HUES6 (cell line): ENCODE measurements around the gene SCN5A.

Source experiments
- H3K27ac ChIP-seq: 2 replicates; pipeline ENCODE4 v1.7.0; 2013; ENCODE audit warnings: low read depth, mild to moderate bottlenecking, low read length, inconsistent platforms
- H3K27me3 ChIP-seq: 2 replicates; pipeline ENCODE4 v1.6.1; 2013; ENCODE audit warnings: low read length; ENCODE audit not compliant: control insufficient read depth, insufficient read depth
- H3K36me3 ChIP-seq: 2 replicates; pipeline ENCODE4 v1.6.1; 2013; ENCODE audit warnings: low read length; ENCODE audit not compliant: control insufficient read depth, insufficient read depth
- H3K4me1 ChIP-seq: 2 replicates; pipeline ENCODE4 v1.6.1; 2013; ENCODE audit warnings: low read length; ENCODE audit not compliant: control insufficient read depth, insufficient read depth
- H3K4me3 ChIP-seq: 2 replicates; pipeline ENCODE4 v1.5.1; 2013; ENCODE audit warnings: low read depth, low read length
- H3K9ac ChIP-seq: one replicate; pipeline ENCODE4 v1.6.1; 2013; ENCODE audit warnings: mild to moderate bottlenecking, low read length
- H3K9me3 ChIP-seq: 2 replicates; pipeline ENCODE4 v1.6.1; 2013; ENCODE audit warnings: low read depth, low read length; ENCODE audit not compliant: control insufficient read depth, insufficient read depth

SCN5A gene

GRCh38 chr3:38613426-38613825, 36.1 kb downstream of the SCN5A start:
- Histone ChIP-seq H3K4me1 (peaks cover 12% of the 10 kb centered on the region; the same call in 1 of the 2 replicates), H3K9me3 (no peaks in the 10 kb centered on the region), H3K27me3 (no peaks in the 10 kb centered on the region), H3K36me3 (no peaks in the 10 kb centered on the region), H3K4me3 (no peak overlapping the region), H3K9ac (no peak overlapping the region), H3K27ac (no peak overlapping the region)

- H3K27me3 ChIP-seq = no peaks in the 10 kb centered on the region
- H3K27ac ChIP-seq = no peak overlapping the region
- H3K4me1 ChIP-seq = peaks cover 5% of the 10 kb centered on the region; the same call in 1 of the 2 replicates
- H3K9ac ChIP-seq = no peak overlapping the region
- H3K36me3 ChIP-seq = no peaks in the 10 kb centered on the region
- H3K4me3 ChIP-seq = no peak overlapping the region
- H3K9me3 ChIP-seq = no peaks in the 10 kb centered on the region
Observed at GRCh38 chr3:38611866-38612265, 37.6 kb downstream of the SCN5A start.

- no peak overlapping the region for H3K27ac ChIP-seq
- no peaks in the 10 kb centered on the region for H3K4me1 ChIP-seq
- no peak overlapping the region for H3K9ac ChIP-seq
- H3K9me3 ChIP-seq = no peaks in the 10 kb centered on the region
- H3K27me3 ChIP-seq = no peaks in the 10 kb centered on the region
- H3K4me3 ChIP-seq = no peak overlapping the region
- no peaks in the 10 kb centered on the region for H3K36me3 ChIP-seq
Observed at GRCh38 chr3:38610934-38611333, 38.6 kb downstream of the SCN5A start.

GRCh38 chr3:38610436-38610835, 39.1 kb downstream of the SCN5A start:
- H3K4me3 ChIP-seq = no peak overlapping the region
- no peak overlapping the region for H3K27ac ChIP-seq
- H3K4me1 ChIP-seq = no peaks in the 10 kb centered on the region
- no peaks in the 10 kb centered on the region for H3K9me3 ChIP-seq
- H3K36me3 ChIP-seq = no peaks in the 10 kb centered on the region
- H3K27me3 ChIP-seq = no peaks in the 10 kb centered on the region
- no peak overlapping the region for H3K9ac ChIP-seq

- no peak overlapping the region for H3K4me3 ChIP-seq
- H3K4me1 ChIP-seq = no peaks in the 10 kb centered on the region
- no peak overlapping the region for H3K9ac ChIP-seq
- H3K9me3 ChIP-seq = no peaks in the 10 kb centered on the region
- no peak overlapping the region for H3K27ac ChIP-seq
- H3K36me3 ChIP-seq = no peaks in the 10 kb centered on the region
- no peaks in the 10 kb centered on the region for H3K27me3 ChIP-seq
Observed at GRCh38 chr3:38609386-38610111, 39.9 kb downstream of the SCN5A start.

- Histone ChIP-seq H3K9me3 (no peaks in the 10 kb centered on the region), H3K9ac (no peak overlapping the region), H3K27me3 (no peaks in the 10 kb centered on the region), H3K4me3 (no peak overlapping the region), H3K36me3 (no peaks in the 10 kb centered on the region), H3K27ac (no peak overlapping the region), H3K4me1 (no peaks in the 10 kb centered on the region)
Observed at GRCh38 chr3:38608961-38609360, 40.5 kb downstream of the SCN5A start.

- no peaks in the 10 kb centered on the region for H3K27me3 ChIP-seq
- H3K4me1 ChIP-seq = no peaks in the 10 kb centered on the region
- no peak overlapping the region for H3K4me3 ChIP-seq
Observed at GRCh38 chr3:38608086-38608775, 41.3 kb downstream of the SCN5A start.

GRCh38 chr3:38606561-38606960, 42.9 kb downstream of the SCN5A start:
- Histone ChIP-seq H3K27ac (no peak overlapping the region), H3K9ac (no peak overlapping the region), H3K27me3 (no peaks in the 10 kb centered on the region), H3K4me3 (no peak overlapping the region), H3K9me3 (no peaks in the 10 kb centered on the region), H3K36me3 (no peaks in the 10 kb centered on the region; the same call in 1 of the 2 replicates), H3K4me1 (no peaks in the 10 kb centered on the region)

More at GRCh38 chr3:38608086-38608775, 41.3 kb downstream of the SCN5A start:
- Histone ChIP-seq H3K9me3 (no peaks in the 10 kb centered on the region), H3K36me3 (no peaks in the 10 kb centered on the region; the same call in 1 of the 2 replicates), H3K27ac (no peak overlapping the region), H3K9ac (no peak overlapping the region)

- Histone ChIP-seq H3K27ac (no peak overlapping the region), H3K4me3 (no peak overlapping the region), H3K9me3 (no peaks in the 10 kb centered on the region), H3K4me1 (no peaks in the 10 kb centered on the region), H3K36me3 (no peaks in the 10 kb centered on the region; the same call in 1 of the 2 replicates), H3K27me3 (no peaks in the 10 kb centered on the region), H3K9ac (no peak overlapping the region)
Observed at GRCh38 chr3:38605981-38606380, 43.5 kb downstream of the SCN5A start.

GRCh38 chr3:38604246-38604645, 45.2 kb downstream of the SCN5A start:
- Histone ChIP-seq H3K27ac (no peak overlapping the region), H3K27me3 (no peaks in the 10 kb centered on the region), H3K36me3 (no peaks in the 10 kb centered on the region; the same call in 1 of the 2 replicates), H3K4me1 (no peaks in the 10 kb centered on the region), H3K4me3 (no peak overlapping the region), H3K9me3 (peaks cover 3% of the 10 kb centered on the region; the same call in 1 of the 2 replicates), H3K9ac (no peak overlapping the region)

- Histone ChIP-seq H3K27me3 (no peaks in the 10 kb centered on the region), H3K36me3 (no peaks in the 10 kb centered on the region; the same call in 1 of the 2 replicates), H3K4me3 (no peak overlapping the region)
Observed at GRCh38 chr3:38603731-38604131, 45.8 kb downstream of the SCN5A start.

More at GRCh38 chr3:38603731-38604131, 45.8 kb downstream of the SCN5A start:
- Histone ChIP-seq H3K9ac (no peak overlapping the region), H3K4me1 (no peaks in the 10 kb centered on the region), H3K9me3 (peaks cover 3% of the 10 kb centered on the region; the same call in 1 of the 2 replicates), H3K27ac (no peak overlapping the region)
